GM21528 (cell line): ENCODE measurements around the gene BTBD16.

ENCODE experiments used
- ATAC-seq: cut with Tn5 transposase; IDR thresholded peaks from one replicate; pipeline ENCODE4 v1.9.1; 2021; ENCODE audit warnings: mild to moderate bottlenecking, moderate library complexity; ENCODE audit not compliant: unreplicated experiment, low FRiP score

Gene BTBD16

DNA sequence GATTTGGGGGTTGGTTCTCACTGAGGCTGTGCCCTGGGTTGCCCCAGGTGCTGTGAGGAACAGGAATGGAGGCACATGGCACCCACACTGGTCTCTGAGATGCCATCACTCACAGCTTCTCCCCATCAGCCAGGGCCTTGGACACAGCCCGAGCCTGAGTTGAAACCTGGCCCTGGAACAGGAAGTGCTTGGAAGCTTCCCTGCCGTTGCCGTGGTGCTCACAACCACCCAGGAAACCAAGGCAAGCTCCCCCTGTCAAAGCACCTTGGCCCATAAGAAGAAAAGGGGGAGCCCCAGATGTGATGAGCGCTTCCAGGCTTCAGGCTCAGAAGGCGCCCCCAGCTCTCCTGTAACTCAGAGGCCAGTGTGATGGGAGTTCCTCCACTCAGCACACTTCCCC, at the start of gene BTBD16:
TSS of gene BTBD16 (plus strand) at position 221 of the 400 bp plus-strand sequence. CDS start 3,786 bp downstream, outside the sequence.
- ATAC-seq = no peak

DNA sequence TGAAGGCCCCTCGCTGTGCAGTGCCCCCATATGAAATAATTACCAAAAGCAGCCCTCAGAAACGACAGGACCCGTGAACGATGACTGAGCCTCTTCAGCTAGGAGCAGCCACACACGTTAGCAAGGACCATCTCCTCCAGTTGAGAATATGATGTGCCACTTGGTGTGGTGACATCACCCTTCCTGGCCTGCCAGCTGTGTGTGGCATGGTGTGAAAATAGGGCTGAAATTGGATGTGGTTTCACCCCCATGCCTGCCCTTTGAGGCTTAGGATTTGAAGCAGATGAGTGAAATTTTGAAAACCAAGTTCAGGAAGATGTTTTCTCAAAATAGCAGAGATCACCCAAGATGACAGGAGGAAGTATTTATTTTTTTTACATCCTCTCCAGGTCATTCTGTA, 49.1 kb upstream of the BTBD16 start:
- ATAC-seq = no peak

DNA sequence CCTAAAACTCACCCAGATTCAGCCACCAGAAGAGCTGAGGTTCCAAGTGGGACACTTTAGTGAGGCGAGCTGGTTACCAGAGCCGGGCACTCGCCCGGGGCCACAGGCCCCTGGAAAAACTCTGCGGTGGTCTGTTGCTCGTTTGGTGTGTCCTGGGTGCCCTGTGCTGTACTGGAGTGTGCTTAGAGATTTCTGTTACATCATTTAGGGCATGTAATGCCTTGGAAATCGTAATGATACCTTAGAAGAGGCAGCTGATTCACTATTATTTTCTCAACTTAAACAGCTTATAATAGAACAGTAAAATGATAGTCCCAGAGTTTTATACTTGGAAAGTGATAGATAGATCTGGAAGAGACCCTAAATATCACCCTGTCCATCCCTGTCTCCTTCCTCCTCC, 48.5 kb upstream of the BTBD16 start:
- no peak for ATAC-seq

DNA sequence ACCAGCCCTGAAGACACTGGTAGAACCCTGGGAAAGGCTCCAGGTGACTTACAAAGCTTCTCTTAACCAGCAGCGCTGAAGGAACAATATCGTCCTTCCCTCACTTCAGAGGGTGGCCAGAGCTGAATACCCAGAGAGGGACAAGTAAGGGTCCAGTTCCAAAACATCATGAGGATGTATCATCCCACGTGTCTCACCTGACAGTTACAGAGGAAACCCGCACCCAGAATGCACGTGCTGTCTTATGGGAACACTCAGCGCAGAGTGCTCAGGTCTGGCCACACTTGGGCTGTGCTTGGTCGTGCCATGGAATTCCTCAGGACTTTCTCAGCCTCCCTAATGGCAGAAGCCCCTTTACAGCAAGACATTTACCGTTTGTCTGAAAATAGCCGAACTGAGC, 46.9 kb upstream of the BTBD16 start:
- no peak for ATAC-seq

DNA sequence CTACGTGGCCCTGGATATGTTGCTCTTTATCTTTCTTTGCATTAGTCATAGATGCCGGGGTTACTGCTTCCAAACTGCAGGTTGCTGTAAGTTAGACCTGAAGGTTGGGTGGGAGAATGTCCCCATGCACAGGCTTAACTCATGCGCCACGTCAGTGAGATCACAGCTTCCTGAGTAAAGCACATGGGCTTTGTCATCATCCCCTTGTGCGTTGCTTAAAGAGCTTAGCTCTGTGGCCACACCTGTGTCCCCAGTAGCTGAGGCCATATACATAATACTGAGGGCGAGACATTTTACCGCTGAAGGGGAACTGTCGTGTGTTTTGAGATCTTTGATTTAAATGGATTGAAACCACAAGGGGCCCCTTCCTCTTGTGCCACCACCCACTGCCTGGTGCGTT, 45.8 kb upstream of the BTBD16 start:
- no peak for ATAC-seq

DNA sequence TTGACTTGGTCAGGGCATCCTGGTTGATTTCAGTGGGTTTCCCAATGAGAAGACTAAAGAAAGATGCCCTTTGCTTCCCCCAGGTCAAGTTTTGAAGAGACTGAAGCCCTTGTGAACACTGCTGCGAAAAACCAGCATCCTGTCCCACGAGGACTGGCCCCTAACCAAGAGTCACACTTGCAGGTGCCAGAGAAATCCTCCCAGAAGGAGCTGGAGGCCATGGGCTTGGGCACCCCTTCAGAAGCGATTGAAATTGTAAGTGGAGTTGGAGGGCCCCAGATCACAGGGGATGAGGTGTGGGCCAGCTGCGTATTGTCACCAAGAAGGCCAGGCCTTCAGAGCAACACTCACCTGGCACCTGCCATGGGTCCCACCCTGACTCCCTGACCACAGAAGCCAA, 43.3 kb upstream of the BTBD16 start:
- no peak for ATAC-seq

DNA sequence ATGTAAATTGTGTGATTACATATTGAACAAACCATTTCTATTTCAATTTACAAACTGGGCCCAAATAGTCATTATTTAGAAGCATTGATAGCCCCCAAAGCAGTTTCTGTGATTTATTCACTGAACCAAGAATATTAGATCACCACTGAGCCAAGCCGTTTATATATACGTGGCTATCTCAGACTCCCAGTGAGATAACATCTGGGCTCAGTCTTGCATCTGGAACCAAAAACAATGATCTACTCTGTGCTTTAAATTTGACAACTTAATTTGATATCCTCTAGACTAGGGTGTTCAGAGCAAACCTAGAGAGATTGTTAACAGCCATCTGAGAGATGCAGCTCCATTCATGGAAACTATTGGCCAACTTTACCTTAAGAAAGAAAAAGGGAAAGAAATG, 41.4 kb upstream of the BTBD16 start:
- no peak for ATAC-seq

DNA sequence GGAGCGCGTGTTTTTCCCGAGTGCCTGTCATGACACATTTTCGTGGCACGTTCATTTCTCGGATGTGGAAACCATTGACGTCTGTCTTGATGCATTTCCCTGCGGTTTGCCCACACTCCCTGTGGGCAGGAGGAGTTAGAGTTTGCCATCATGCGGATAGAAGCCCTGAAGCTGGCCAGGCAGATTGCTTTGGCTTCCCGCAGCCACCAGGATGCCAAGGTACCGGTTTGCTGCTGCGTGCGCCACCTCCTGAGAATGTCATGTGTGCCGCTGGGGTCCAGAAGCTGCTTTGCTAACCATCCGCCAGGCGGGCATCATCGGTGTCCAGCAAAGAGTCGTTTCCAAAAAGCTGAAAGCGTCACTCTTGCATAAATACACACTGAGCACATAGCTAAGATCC, 40.9 kb upstream of the BTBD16 start:
- no peak for ATAC-seq

DNA sequence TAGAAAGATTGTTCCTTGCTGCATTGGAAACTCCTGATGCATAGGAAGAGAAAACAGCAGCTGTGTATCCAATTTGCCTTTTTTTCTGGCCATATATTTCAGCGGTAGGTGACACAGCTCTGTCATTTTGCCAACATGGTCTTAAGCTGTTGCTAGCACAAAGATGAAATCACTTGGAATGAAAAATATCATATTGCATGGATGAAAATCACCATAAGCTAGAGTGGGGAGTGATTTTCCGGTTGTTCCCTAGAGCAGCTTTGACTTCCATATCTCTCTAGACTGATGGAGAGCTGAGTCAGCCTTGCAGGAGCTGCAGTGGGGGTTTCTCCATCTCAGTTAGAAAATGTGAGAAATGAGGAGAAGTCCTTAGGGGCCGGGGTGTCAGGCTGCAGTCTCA, 38.3 kb upstream of the BTBD16 start:
- ATAC-seq = no peak

DNA sequence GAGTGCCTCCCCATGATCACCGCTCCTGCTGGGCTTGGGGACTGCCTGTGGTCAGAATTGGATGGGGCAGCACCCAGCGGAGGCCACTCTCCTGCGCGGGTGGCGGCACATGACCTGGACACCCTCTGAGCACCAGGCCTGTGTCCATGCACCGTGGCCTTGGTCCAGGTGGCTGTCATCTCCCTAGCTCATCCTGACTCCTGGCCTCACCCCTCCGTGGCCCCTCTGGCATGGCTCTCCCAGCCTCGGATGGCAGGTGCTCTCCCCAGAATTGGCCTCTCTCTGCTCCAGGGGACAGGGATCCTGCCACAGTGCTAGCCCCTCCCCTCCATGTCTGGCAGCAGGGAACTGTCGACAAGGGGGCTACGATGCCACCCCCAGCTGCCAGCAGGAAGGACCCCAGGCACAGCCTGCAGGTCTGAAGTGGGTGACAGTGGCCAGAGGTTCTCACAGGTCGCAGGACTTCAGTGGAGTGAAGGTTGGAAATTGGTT, 37.2 kb upstream of the BTBD16 start:
- ATAC-seq = no peak

DNA sequence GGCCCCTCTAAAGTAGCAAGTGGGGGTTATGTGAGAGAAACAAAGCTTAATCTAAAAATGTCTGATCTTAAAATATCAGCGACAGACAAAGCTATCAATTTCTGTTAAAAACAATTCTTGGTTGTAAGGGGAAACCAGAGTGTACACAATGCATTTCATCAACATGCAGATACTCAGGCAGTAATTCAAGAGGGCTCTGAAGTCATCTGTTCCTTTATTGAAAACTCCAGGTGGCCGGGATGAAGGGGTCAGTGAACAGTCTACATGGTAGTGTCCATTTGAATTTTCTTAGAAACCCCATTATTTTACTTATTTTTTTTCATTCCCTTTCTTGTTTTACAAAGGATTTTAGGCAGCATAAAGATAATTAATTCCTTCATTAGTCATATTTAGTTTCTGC, 36.7 kb upstream of the BTBD16 start:
- no peak for ATAC-seq

DNA sequence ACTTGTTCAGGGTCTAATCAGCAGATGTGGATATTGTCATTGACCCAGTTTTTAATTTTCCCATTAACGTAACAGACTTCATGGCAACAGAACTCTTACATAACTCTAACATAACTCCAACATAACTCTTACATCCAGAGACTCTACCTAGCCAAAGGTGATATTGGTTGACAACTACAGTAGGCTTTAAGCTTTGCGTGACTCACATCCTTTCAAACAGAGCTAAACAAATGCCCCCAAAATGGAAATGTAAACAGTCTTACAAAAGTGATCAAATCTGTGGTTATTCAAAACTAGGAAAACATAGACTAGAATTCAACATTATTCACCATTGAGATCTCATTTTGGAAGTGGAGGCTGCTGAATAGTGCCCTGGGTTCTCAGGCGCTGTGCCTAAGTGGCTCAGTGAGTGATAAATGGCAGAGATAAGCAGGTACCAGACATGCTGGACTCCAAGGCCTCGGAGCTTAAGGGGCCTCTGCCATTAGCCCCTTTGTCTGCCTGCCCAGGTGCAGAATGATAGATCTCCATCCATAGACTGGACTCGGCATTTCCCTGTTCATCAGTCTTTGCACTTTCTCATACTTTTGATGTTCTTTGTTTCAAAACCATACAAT, 34.3 kb upstream of the BTBD16 start:
- ATAC-seq = no peak

DNA sequence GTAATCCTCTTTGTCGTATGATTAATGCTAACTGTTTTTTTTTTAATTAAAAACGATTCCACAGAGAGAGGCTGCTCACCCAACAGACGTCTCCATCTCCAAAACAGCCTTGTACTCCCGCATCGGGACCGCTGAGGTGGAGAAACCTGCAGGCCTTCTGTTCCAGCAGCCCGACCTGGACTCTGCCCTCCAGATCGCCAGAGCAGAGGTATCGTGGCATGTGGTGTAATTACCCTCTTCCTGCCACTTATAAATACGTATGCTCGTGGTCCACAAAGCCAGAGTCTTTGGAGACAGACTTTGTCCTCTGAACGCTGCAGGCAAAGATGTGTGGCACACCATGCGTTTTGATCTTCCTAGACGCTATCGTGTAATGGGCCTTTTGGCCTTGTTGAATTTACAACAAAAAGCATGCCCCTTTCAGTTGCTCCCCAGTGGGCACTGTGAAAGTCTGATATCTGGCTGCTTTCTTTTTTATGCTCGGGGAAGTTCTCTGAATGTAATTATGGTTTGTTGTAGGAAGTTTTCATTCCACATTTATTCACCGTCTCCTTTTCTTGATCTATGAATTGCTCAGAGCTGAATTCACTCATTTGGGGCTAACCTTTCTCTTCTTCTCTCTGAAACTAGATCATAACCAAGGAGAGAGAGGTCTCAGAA, 33.6 kb upstream of the BTBD16 start:
- ATAC-seq = no peak

DNA sequence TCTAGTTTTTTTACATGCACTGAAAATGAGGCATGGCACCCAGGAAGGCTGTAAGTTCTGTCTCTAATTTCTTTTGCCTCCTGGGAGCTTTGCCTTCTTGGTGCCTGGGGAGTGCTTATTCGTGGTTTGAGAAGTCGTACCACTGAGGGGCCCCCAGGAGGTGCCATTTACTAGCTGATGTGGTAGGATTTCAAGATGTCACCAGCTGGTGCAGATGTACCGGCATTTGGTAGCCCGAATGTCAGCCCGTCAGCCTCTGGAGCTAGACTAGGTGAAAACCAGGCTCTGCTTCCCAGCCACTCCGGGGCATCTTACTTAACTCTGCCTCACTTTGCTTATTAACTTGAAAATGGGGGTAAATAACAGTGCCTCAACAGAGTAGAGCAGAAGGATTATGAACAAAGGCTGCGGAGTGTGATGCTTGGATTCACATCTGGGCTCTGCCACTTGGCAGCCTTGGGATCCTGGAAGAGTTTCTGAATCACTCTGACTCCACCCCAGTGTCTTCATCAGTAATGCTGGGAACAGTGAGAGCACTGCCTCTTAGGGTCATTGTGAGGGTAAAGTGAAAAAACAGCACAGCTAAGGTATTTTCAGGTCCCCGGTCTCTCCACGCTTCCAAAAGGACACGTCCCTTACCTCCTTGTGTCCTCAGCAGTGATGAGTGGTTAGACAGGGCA, 31.4 kb upstream of the BTBD16 start:
- no peak for ATAC-seq

DNA sequence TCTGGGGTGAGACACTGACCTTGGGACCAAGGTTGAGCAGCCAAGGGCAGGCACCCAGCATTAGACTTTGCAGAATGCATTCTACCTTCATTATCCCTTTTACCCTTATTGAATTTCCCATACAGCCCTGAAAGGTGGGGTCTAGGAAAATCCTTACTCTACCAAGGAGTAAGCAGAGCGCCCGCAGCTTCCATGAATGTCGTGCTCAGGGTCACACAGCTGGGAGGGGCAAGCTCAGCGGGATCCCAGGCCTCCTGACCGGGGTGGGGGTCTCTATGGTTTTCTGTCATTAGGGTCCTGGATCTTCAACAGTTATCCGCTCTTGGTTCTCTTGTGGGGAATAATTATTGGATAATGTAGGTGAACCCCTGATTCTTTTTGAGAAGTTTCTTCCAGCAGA, 30.7 kb upstream of the BTBD16 start:
- no peak for ATAC-seq

DNA sequence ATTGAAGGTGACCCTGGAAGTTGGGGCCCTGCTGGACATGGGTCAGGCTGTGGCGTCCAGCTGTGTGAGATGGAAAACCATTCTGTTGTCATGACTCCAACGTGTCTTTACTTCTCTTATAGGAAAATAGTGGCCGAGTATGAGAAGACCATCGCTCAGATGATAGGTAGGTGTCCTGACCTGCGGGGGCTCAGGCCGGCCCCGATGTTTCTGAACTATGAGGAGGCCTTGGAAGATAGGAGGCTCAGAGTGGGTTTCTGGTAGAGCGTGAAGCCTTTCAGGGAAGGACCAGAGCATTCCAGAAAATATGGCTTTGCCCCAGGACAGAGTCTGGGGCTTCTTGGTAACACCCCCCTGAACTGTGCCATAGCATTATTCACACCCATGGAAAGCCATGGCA, 29.3 kb upstream of the BTBD16 start:
- no peak for ATAC-seq

DNA sequence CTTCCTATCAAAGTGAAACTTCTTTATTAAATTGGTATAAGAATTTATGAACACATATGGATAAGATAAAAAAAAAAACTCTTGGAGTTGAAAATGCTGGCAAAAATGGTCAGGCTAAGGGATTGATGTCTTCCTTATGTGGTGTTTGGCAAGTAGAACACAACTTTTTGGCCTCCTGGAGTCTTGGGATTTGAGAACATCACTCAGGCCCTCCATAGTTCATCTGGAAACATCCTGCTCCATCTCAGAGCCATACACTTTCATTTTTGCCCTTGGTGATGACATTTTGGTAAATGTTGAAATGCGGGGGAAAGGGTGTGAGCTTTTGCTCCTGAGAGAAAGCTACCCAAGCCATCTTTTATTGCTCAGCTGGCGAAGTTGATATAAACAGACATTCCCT, 27.5 kb upstream of the BTBD16 start:
- ATAC-seq = no peak

DNA sequence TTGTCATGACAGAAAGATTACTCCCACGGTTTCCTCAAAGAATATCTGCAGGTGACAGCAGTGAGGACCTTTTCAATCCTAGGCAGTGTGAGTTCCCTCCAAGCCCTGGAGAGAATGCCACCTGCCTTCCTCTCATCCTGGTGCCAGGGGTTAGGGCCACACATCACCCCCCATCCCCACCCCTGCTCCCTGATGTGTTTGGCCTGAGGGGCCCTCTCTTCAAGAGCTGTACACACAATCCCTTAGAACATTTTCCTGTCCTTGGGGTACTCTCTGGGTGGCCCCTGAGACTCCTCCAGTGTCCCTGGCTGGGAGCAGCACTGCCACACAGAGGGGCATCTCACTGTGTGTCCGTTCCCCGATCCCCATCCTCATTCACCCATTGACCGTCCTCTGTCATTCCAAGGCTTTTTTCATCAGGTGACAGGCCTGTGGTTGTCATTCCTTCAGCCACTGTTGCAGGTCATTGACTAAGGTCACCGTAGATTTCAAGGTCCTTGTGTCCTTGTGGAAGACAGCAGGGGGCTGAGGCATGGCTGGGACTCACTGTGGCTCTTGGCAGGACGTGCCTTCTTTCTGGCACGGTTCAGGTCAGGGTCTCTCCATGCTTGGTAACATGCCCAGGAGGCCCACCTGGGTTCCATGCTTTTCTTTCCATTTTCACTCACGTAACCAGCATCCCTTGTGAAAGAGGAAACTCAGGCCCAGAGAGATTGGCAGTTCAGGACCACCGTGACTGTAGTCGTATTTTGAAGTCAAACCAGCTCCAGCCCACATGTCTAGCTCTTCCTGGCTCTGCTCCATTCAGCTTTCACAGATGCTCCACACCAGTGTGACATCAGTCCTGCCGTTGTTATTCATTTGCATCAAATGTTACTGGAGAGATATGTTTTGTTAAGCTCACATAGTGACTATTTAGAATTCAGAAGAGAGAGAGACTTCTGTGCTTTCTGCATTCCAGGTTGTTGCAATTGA, 26.8 kb upstream of the BTBD16 start:
- ATAC-seq = no peak

DNA sequence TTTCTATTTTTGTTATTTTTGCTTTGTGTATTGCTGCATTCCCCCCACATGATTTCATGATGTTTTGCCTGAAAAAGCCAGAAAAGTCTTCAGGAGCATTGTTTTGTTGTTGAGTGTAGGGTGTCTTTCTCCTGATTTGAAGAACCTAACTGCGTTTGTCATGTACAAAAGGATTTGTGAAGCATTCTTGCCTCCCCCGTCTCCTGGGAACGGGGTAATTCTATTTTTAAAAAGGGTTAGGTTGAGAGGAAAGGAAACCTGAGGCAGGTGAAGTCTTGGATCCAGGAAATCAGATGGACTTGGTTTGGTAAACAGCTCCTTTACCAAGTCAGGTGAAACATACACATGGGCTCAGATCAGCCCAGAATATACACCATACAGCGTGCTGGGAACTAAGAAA, 26.0 kb upstream of the BTBD16 start:
- ATAC-seq = no peak

DNA sequence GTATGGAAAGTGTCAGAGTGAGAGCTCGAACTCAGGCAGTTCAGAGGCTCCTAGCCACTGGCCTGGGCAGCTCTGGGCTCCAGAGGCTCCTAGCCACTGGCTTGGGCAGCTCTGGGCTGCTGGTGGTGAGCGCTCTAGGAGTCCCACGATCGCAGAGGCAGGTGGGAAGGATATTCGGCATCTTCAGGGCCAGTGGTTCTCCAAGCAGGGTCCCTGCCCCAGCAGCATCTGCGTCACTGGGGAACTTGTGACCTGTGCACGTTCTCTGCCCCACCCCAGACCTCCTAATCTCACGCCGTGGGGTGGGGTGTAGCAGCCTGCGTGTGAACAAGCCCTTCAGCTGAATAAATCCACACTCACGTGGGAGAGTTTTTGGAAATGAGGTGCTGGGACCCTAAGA, 25.2 kb upstream of the BTBD16 start:
- ATAC-seq = no peak
